SU-DHL-6 (cell line): Measurements from ENCODE around the gene ZNF423.

ENCODE experiments used
- H2AFZ ChIP-seq: fragments of 200-600 bp; sonication (generic); 2 replicates; pipeline ENCODE4 v1.6.1; 2014; ENCODE audit warnings: low read depth, mild to moderate bottlenecking, moderate library complexity, mixed read lengths, antibody characterized with exemption, low read length; ENCODE audit not compliant: severe bottlenecking
- H3F3A ChIP-seq: fragments of 200-600 bp; shearing (Covaris generic); 2 replicates; pipeline ENCODE4 v1.6.0; 2016; ENCODE audit warnings: antibody characterized with exemption, mild to moderate bottlenecking; ENCODE audit not compliant: insufficient read depth
- H3K27ac ChIP-seq: fragments of 200-600 bp; sonication (generic); 2 replicates; pipeline ENCODE4 v1.5.1; 2016; ENCODE audit warnings: low read depth, mild to moderate bottlenecking, low read length, moderate library complexity, mixed read lengths
- H3K27me3 ChIP-seq: fragments of 200-600 bp; sonication (generic), shearing (Covaris generic); 2 replicates; pipeline ENCODE4 v1.6.0; 2014; ENCODE audit warnings: mild to moderate bottlenecking, low read length
- H3K36me3 ChIP-seq: fragments of 200-600 bp; sonication (generic); 2 replicates; pipeline ENCODE4 v1.6.1; 2014; ENCODE audit warnings: mild to moderate bottlenecking, low read length, mixed read lengths
- H3K4me2 ChIP-seq: fragments of 300-600, 200-600 bp; shearing (Covaris generic), sonication (generic); 2 replicates; pipeline ENCODE4 v1.6.0; 2014; ENCODE audit warnings: low read length, low read depth, mild to moderate bottlenecking; ENCODE audit not compliant: poor library complexity, severe bottlenecking
- H3K4me3 ChIP-seq: fragments of 200-600 bp; sonication (generic); 2 replicates; pipeline ENCODE4 v1.5.1; 2014; ENCODE audit warnings: antibody characterized with exemption, low read length, mild to moderate bottlenecking, mixed read lengths; ENCODE audit not compliant: insufficient read depth, poor library complexity, severe bottlenecking
- H3K79me2 ChIP-seq: fragments of 200-600 bp; sonication (generic); 2 replicates; pipeline ENCODE4 v1.6.1; 2014; ENCODE audit warnings: mild to moderate bottlenecking, low read length, moderate library complexity; ENCODE audit not compliant: insufficient read depth
- H3K9ac ChIP-seq: fragments of 200-600 bp; sonication (generic); 2 replicates; pipeline ENCODE4 v1.7.0; 2014; ENCODE audit warnings: mild to moderate bottlenecking, low read length
- H3K9me2 ChIP-seq: fragments of 200-600 bp; sonication (generic); replicated peaks from 2 replicates; pipeline ENCODE4 v1.6.1; 2014; ENCODE audit warnings: low read length; ENCODE audit not compliant: insufficient read depth
- H3K9me3 ChIP-seq: fragments of 200-600 bp; sonication (generic); 2 replicates; pipeline ENCODE4 v1.6.1; 2014; ENCODE audit warnings: low read length, mixed read lengths; ENCODE audit not compliant: insufficient read depth
- H4K20me1 ChIP-seq: fragments of 200-600 bp; sonication (generic); 2 replicates; pipeline ENCODE4 v1.6.1; 2014; ENCODE audit warnings: low read depth, mild to moderate bottlenecking, antibody characterized with exemption, low read length, moderate library complexity, mixed read lengths
- CTCF ChIP-seq: fragments of 200-600 bp; sonication (generic); IDR thresholded peaks from one replicate; pipeline ENCODE4 v1.5.1; 2017; ENCODE audit warnings: antibody characterized with exemption, mild to moderate bottlenecking, low read length, moderate library complexity; ENCODE audit not compliant: insufficient read depth, poor library complexity, severe bottlenecking
- EZH2phosphoT487 ChIP-seq: fragments of 200-600 bp; sonication (generic), shearing (Covaris generic); conservative IDR thresholded peaks from 2 replicates; pipeline ENCODE4 v1.6.1; 2018; ENCODE audit warnings: mild to moderate bottlenecking, antibody characterized with exemption, low read length, moderate library complexity, mixed read lengths

The ZNF423 gene

GRCh38 chr16:49499869-49500610 is 355.9 kb downstream of the ZNF423 start:
- Histone ChIP-seq H3K27ac (no peak overlapping the region), H3K4me3 (no peak overlapping the region), H3K9me3 (no peaks in the 10 kb centered on the region), H3K79me2 (no peaks in the 10 kb centered on the region), H3K36me3 (no peaks in the 10 kb centered on the region), H3K9ac (no peak overlapping the region), H3F3A (no peaks in the 10 kb centered on the region), H3K27me3 (no peaks in the 10 kb centered on the region), H3K9me2 (no peaks in the 10 kb centered on the region), H4K20me1 (no peaks in the 10 kb centered on the region), H2AFZ (no peak overlapping the region), H3K4me2 (no peak overlapping the region)
- no peak for TF ChIP-seq EZH2phosphoT487
- TF ChIP-seq CTCF = no peak

- TF ChIP-seq CTCF (no peak), EZH2phosphoT487 (no peak)
- no peaks in the 10 kb centered on the region for H4K20me1 ChIP-seq
- no peaks in the 10 kb centered on the region for H3K36me3 ChIP-seq
- H3K27me3 ChIP-seq = no peaks in the 10 kb centered on the region
- H3K9me3 ChIP-seq = no peaks in the 10 kb centered on the region
- no peak overlapping the region for H3K27ac ChIP-seq
- no peak overlapping the region for H2AFZ ChIP-seq
- H3K4me3 ChIP-seq = no peak overlapping the region
- H3K4me2 ChIP-seq = no peak overlapping the region
- H3K9ac ChIP-seq = no peak overlapping the region
- no peaks in the 10 kb centered on the region for H3K9me2 ChIP-seq
- H3F3A ChIP-seq = no peaks in the 10 kb centered on the region
- no peaks in the 10 kb centered on the region for H3K79me2 ChIP-seq
Observed at GRCh38 chr16:49499414-49499785, 356.5 kb downstream of the ZNF423 start.

GRCh38 chr16:49498666-49499413 is 357.1 kb downstream of the ZNF423 start:
- H3K4me2 ChIP-seq = no peak overlapping the region
- no peak for TF ChIP-seq EZH2phosphoT487
- no peaks in the 10 kb centered on the region for H3F3A ChIP-seq

GRCh38 chr16:49498264-49498663 is 357.6 kb downstream of the ZNF423 start:
- no peak overlapping the region for H3K9ac ChIP-seq
- no peaks in the 10 kb centered on the region for H3F3A ChIP-seq
- H3K79me2 ChIP-seq = no peaks in the 10 kb centered on the region
- H4K20me1 ChIP-seq = no peaks in the 10 kb centered on the region
- H3K27me3 ChIP-seq = no peaks in the 10 kb centered on the region
- no peak overlapping the region for H3K27ac ChIP-seq
- no peak for TF ChIP-seq EZH2phosphoT487
- no peak for TF ChIP-seq CTCF
- H3K4me3 ChIP-seq = no peak overlapping the region
- no peak overlapping the region for H3K4me2 ChIP-seq
- H3K9me3 ChIP-seq = no peaks in the 10 kb centered on the region
- H3K9me2 ChIP-seq = no peaks in the 10 kb centered on the region
- H2AFZ ChIP-seq = no peak overlapping the region
- H3K36me3 ChIP-seq = no peaks in the 10 kb centered on the region

More at GRCh38 chr16:49498666-49499413, 357.1 kb downstream of the ZNF423 start:
- H3K36me3 ChIP-seq = no peaks in the 10 kb centered on the region
- no peak overlapping the region for H3K27ac ChIP-seq
- no peaks in the 10 kb centered on the region for H3K9me3 ChIP-seq
- no peaks in the 10 kb centered on the region for H3K79me2 ChIP-seq
- H3K27me3 ChIP-seq = no peaks in the 10 kb centered on the region
- no peaks in the 10 kb centered on the region for H3K9me2 ChIP-seq
- H4K20me1 ChIP-seq = no peaks in the 10 kb centered on the region
- no peak overlapping the region for H3K4me3 ChIP-seq
- H3K9ac ChIP-seq = no peak overlapping the region
- no peak overlapping the region for H2AFZ ChIP-seq
